IMR-90 (cell line): ENCODE results near the gene EP300. TPM values are rescaled to one million over a fixed set of nuclear protein-coding genes. Genes with fewer than 3 reads are reported as not detected.

Experiments used
- ATAC-seq: fragments of 200-7000 bp; cut with Tn5 transposase; 2 replicates; pipeline ENCODE4 v1.9.1; 2020; ENCODE audit warnings: low read depth, mild to moderate bottlenecking, moderate library complexity
- BruUV-seq: library from RNA; stranded (reverse); fragments of 400-500 nt; replicated peaks from 2 replicates; lab custom pipeline; 2021; lab: Mats Ljungman, UMichigan
- CTCF ChIA-PET: fragments of 300-600 bp; formaldehyde crosslinking; extraction: SDS; loops from one replicate; lab custom pipeline; 2021; ENCODE audit warnings: antibody characterized with exemption; lab: Yijun Ruan, JAX
- POLR2A ChIA-PET: fragments of 300-600 bp; sonication (Branson Sonifier 250); formaldehyde crosslinking; loops from one replicate; lab custom pipeline; 2022; ENCODE audit warnings: antibody characterized with exemption; ENCODE audit not compliant: unreplicated experiment; lab: Charles Lee
- DNase-seq: peaks from one replicate; pipeline ENCODE4 v3.0.0; 2013
- H2AFZ ChIP-seq: replicated peaks from 2 replicates; pipeline ENCODE3; 2013; ENCODE audit warnings: low read length, mild to moderate bottlenecking; ENCODE audit not compliant: poor library complexity
- H2AK5ac ChIP-seq: 2 replicates; pipeline ENCODE4 v1.6.1; 2013; ENCODE audit warnings: low read depth, low read length, inconsistent platforms
- H2AK9ac ChIP-seq: replicated peaks from 2 replicates; pipeline ENCODE3; 2013; ENCODE audit warnings: mild to moderate bottlenecking, low read depth, low read length, moderate library complexity; ENCODE audit not compliant: poor library complexity
- H2BK120ac ChIP-seq: 2 replicates; pipeline ENCODE4 v1.6.1; 2013; ENCODE audit warnings: low read depth, low read length, inconsistent platforms
- H2BK15ac ChIP-seq: 3 replicates; pipeline ENCODE4 v1.6.1; 2013; ENCODE audit warnings: low read depth, low read length, inconsistent platforms
- H2BK20ac ChIP-seq: 2 replicates; pipeline ENCODE4 v1.6.1; 2013; ENCODE audit warnings: low read depth, mild to moderate bottlenecking, inconsistent platforms, low read length, moderate library complexity
- H2BK5ac ChIP-seq: 2 replicates; pipeline ENCODE4 v1.6.1; 2013; ENCODE audit warnings: mild to moderate bottlenecking, low read depth, low read length, inconsistent platforms; ENCODE audit not compliant: poor library complexity, severe bottlenecking
- H3K14ac ChIP-seq: replicated peaks from 2 replicates; pipeline ENCODE4 v1.6.1; 2013; ENCODE audit warnings: low read depth, low read length, inconsistent platforms
- H3K18ac ChIP-seq: 2 replicates; pipeline ENCODE4 v1.6.1; 2013; ENCODE audit warnings: low read depth, low read length, control low read depth
- H3K23ac ChIP-seq: 2 replicates; pipeline ENCODE4 v1.6.1; 2013; ENCODE audit warnings: low read depth, low read length, inconsistent platforms
- H3K27ac ChIP-seq: 2 replicates; pipeline ENCODE4 v1.5.1; 2013; ENCODE audit warnings: mild to moderate bottlenecking, control low read depth, low read length; ENCODE audit not compliant: insufficient read depth
- H3K27me3 ChIP-seq: 2 replicates; pipeline ENCODE4 v1.6.1; 2013; ENCODE audit warnings: low read length; ENCODE audit not compliant: control insufficient read depth, insufficient read depth
- H3K36me3 ChIP-seq: 2 replicates; pipeline ENCODE4 v1.6.1; 2013; ENCODE audit warnings: low read length, mixed read lengths; ENCODE audit not compliant: control insufficient read depth, insufficient read depth
- H3K4ac ChIP-seq: 2 replicates; pipeline ENCODE4 v1.6.1; 2013; ENCODE audit warnings: low read depth, low read length, inconsistent platforms
- H3K4me1 ChIP-seq: 2 replicates; pipeline ENCODE4 v1.6.1; 2013; ENCODE audit warnings: low read length, mixed read lengths; ENCODE audit not compliant: control insufficient read depth, insufficient read depth
- H3K4me2 ChIP-seq: 2 replicates; pipeline ENCODE4 v1.6.1; 2013; ENCODE audit warnings: low read depth, mild to moderate bottlenecking, control low read depth, low read length, moderate library complexity
- H3K4me3 ChIP-seq: 2 replicates; pipeline ENCODE4 v1.5.1; 2013; ENCODE audit warnings: low read depth, mild to moderate bottlenecking, control low read depth, low read length, moderate library complexity; ENCODE audit not compliant: insufficient read depth
- H3K56ac ChIP-seq: 2 replicates; pipeline ENCODE4 v1.6.1; 2013; ENCODE audit warnings: low read length, inconsistent platforms; ENCODE audit not compliant: insufficient read depth; ENCODE audit errors: extremely low read depth
- H3K79me1 ChIP-seq, 2 experiments: 2 replicates each; pipeline ENCODE4 v1.6.1; 2013; ENCODE audit warnings: low read length in 2 of 2, inconsistent platforms in 1 of 2, low read depth in 1 of 2
- H3K9ac ChIP-seq: 2 replicates; pipeline ENCODE4 v1.6.1; 2013; ENCODE audit warnings: low read depth, low read length, control low read depth
- H3K9me1 ChIP-seq: 2 replicates; pipeline ENCODE4 v1.6.1; 2013; ENCODE audit warnings: low read length, inconsistent platforms; ENCODE audit not compliant: insufficient read depth
- H3K9me3 ChIP-seq: 2 replicates; pipeline ENCODE4 v1.6.1; 2013; ENCODE audit warnings: low read length; ENCODE audit not compliant: control insufficient read depth, insufficient read depth
- H4K20me1 ChIP-seq: 2 replicates; pipeline ENCODE4 v1.6.1; 2013; ENCODE audit warnings: low read length, inconsistent platforms; ENCODE audit not compliant: insufficient read depth
- H4K5ac ChIP-seq: 2 replicates; pipeline ENCODE4 v1.6.1; 2013; ENCODE audit warnings: mild to moderate bottlenecking, low read depth, low read length, control low read depth
- H4K8ac ChIP-seq, 2 experiments: 2 replicates each; pipeline ENCODE4 v1.6.1; 2013; ENCODE audit warnings: low read depth in 2 of 2, low read length in 2 of 2, control low read depth in 1 of 2, inconsistent platforms in 1 of 2
- H4K91ac ChIP-seq: 2 replicates; pipeline ENCODE4 v1.6.1; 2013; ENCODE audit warnings: low read depth, low read length, inconsistent platforms; ENCODE audit not compliant: insufficient read depth
- BHLHE40 ChIP-seq: fragments of 150-350 bp; IDR thresholded peaks from 2 replicates; pipeline ENCODE4 v1.6.1; 2016; ENCODE audit warnings: mild to moderate bottlenecking, low read depth, low read length
- CHD1 ChIP-seq: IDR thresholded peaks from 2 replicates; pipeline ENCODE4 v1.6.1; 2012; ENCODE audit warnings: low read depth, low read length, improper control_type of control experiment
- FOS ChIP-seq: fragments of 150-350 bp; IDR thresholded peaks from 2 replicates; pipeline ENCODE4 v1.6.1; 2016; ENCODE audit warnings: low read depth, low read length
- MXI1 ChIP-seq: IDR thresholded peaks from 2 replicates; pipeline ENCODE4 v1.6.1; 2012; ENCODE audit warnings: low read depth, mild to moderate bottlenecking, low read length, moderate library complexity, borderline replicate concordance
- NFE2L2 ChIP-seq: fragments of 150-350 bp; IDR thresholded peaks from 2 replicates; pipeline ENCODE4 v1.6.1; 2016; ENCODE audit warnings: low read depth, mild to moderate bottlenecking, low read length
- RAD21 ChIP-seq: IDR thresholded peaks from 2 replicates; pipeline ENCODE4 v1.6.1; 2012; ENCODE audit warnings: low read length, improper control_type of control experiment
- SMC3 ChIP-seq: fragments of 150-350 bp; IDR thresholded peaks from 2 replicates; pipeline ENCODE4 v1.6.1; 2016; ENCODE audit warnings: low read depth, mild to moderate bottlenecking, antibody characterized with exemption, low read length, moderate library complexity
- whole genome bisulfite sequencing, 2 experiments: methylation state at CpG; one replicate each; pipeline versions ENCODE4 v1.1.5 to v1.1.7; 2013; ENCODE audit warnings: missing lambda C conversion rate in 2 of 2; ENCODE audit not compliant: insufficient read length in 1 of 2; ENCODE audit errors: extremely low coverage in 2 of 2; 5-methylcytosine and 5-hydroxymethylcytosine counted together
- dilution Hi-C: fragments of 300-500 bp; cut with HindIII; formaldehyde crosslinking; loops from one replicate; pipeline ENCODE4 v1.14.3; 2018; ENCODE audit warnings: low sequenced_read_pairs; ENCODE audit not compliant: unreplicated experiment
- in situ Hi-C: fragments of 300-500 bp; cut with MboI; formaldehyde crosslinking; loops from 3 replicates; pipeline ENCODE4 v1.14.3; 2019; ENCODE audit warnings: low sequenced_read_pairs, inconsistent platforms, mixed read lengths
- intact Hi-C: fragments of 100-400 bp; cut with micrococcal nuclease; formaldehyde crosslinking; loops from 2 replicates; pipeline ENCODE4 v1.10.0; 2022
- polyA plus RNA-seq, 3 experiments: library from polyadenylated mRNA; depleted of rRNA; stranded (reverse); fragments of >200 nt; gene quantifications; 2 replicates each; pipeline ENCODE4 v1.2.3, GENCODE V29; 2012; ENCODE audit warnings: low replicate concordance in 1 of 3
- total RNA-seq: library from RNA; depleted of rRNA; stranded (reverse); fragments of >200 nt; gene quantifications from 2 replicates; pipeline ENCODE4 v1.2.3, GENCODE V29; 2012
- TF ChIP-seq, protein P1 (sequence below): fragments of 150-350 bp; IDR thresholded peaks from 2 replicates; pipeline ENCODE4 v1.6.1; 2017; ENCODE audit warnings: mild to moderate bottlenecking, antibody characterized with exemption, low read length, low read depth
- TF ChIP-seq, protein P2 (sequence below): fragments of 150-350 bp; IDR thresholded peaks from 2 replicates; pipeline ENCODE4 v1.6.1; 2016; ENCODE audit warnings: low read depth, mild to moderate bottlenecking, low read length, moderate library complexity, borderline replicate concordance

The EP300 gene
- total and polyA plus RNA-seq, 2 of the 4 experiments (the other 2 are of a cell fraction) = 23.3 to 27.4 TPM

DNA sequence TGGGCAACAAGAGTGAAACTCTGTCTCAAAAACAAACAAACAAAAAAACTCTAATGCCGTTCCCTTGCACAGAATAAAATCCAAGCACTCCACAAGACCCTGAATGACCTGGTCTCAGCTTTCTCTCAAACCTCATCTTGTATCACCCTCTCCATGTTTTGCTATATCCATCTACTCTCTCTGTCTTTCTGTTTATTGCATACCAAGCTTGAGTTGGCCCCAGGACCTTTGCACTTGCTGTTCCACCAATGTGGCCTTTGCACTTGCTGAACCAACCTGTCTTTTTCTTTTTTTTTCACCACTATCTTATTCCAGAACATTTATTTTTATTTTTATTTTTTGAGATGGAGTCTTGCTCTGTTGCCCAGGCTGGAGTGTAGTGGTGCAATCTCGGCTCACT lies 110.7 kb downstream of the EP300 start:
- intact Hi-C loops = no loop called here
- no peaks in the 10 kb centered on the region; the same call in 1 of the 2 replicates for H3K27me3 ChIP-seq
- H3K4me3 ChIP-seq = no peak overlapping the region

More for the DNA sequence above, 110.7 kb downstream of the EP300 start:
- Histone ChIP-seq H4K5ac (no peak overlapping the region), H2BK5ac (no peak overlapping the region), H2AK5ac (no peak overlapping the region), H4K8ac (no peak overlapping the region), H3K56ac (no peak overlapping the region), H3K4me1 (no peaks in the 10 kb centered on the region; the same call in 1 of the 2 replicates), H3K79me1 (peaks cover 9 to 26% of the 10 kb centered on the region in 2 experiments; a peak in 3 of 4 replicates), H2BK20ac (no peak overlapping the region), H3K9ac (no peak overlapping the region), H3K27ac (no peak overlapping the region), H3K14ac (no peak overlapping the region), H4K91ac (no peak overlapping the region), H2AFZ (no peak overlapping the region), H3K4ac (no peak overlapping the region), H3K9me3 (no peaks in the 10 kb centered on the region), H2AK9ac (no peak overlapping the region), H3K23ac (no peak overlapping the region), H3K9me1 (no peaks in the 10 kb centered on the region), H4K20me1 (no peaks in the 10 kb centered on the region), H3K4me2 (no peak overlapping the region), H3K36me3 (no peaks in the 10 kb centered on the region), H2BK120ac (no peak overlapping the region), H3K18ac (no peak overlapping the region), H2BK15ac (no peak overlapping the region)
- WGBS, 2 experiments = 78% methylated on average over 1 of the region's 2 CpGs; no CpG with 5 or more reads in 1 of the 2 experiments
- DNase-seq = no peak
- dilution Hi-C loops = no loop called here
- POLR2A ChIA-PET = no interaction called here
- in situ Hi-C loops = no loop called here
- ATAC-seq = no peak
- CTCF ChIA-PET = no interaction called here
- no peak for TF ChIP-seq CHD1
- no peak for TF ChIP-seq FOS
- no peak for TF ChIP-seq SMC3
- TF ChIP-seq, protein P1, sequence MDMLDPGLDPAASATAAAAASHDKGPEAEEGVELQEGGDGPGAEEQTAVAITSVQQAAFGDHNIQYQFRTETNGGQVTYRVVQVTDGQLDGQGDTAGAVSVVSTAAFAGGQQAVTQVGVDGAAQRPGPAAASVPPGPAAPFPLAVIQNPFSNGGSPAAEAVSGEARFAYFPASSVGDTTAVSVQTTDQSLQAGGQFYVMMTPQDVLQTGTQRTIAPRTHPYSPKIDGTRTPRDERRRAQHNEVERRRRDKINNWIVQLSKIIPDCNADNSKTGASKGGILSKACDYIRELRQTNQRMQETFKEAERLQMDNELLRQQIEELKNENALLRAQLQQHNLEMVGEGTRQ = no peak
- TF ChIP-seq, protein P2, sequence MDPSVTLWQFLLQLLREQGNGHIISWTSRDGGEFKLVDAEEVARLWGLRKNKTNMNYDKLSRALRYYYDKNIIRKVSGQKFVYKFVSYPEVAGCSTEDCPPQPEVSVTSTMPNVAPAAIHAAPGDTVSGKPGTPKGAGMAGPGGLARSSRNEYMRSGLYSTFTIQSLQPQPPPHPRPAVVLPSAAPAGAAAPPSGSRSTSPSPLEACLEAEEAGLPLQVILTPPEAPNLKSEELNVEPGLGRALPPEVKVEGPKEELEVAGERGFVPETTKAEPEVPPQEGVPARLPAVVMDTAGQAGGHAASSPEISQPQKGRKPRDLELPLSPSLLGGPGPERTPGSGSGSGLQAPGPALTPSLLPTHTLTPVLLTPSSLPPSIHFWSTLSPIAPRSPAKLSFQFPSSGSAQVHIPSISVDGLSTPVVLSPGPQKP = no peak
- TF ChIP-seq MXI1 = no peak
- TF ChIP-seq NFE2L2 = no peak
- no peak for TF ChIP-seq RAD21
- no peak for TF ChIP-seq BHLHE40
- no TSS peak for BruUV-seq
